SKM-1 treated with dmso at 0.1 percent for 144 hours (cell line): ENCODE measurements around the gene THUMPD1.
"Not testable (repeated sequence)": the region's sequence is repeated elsewhere in the genome, so short reads cannot be mapped to it uniquely, and the experiment has no call there.

ENCODE experiments used
- DNase-seq: peaks from one replicate; lab custom pipeline; 2025; ENCODE audit not compliant: unreplicated experiment; lab: John Stamatoyannopoulos, UW

The THUMPD1 gene

GRCh38 chr16:20749474-20749873 is 7.9 kb upstream of the THUMPD1 start:
- DNase-seq = no peak

GRCh38 chr16:20747030-20747816 is 5.6 kb upstream of the THUMPD1 start:
- peak; percentile 19 for DNase-seq

GRCh38 chr16:20746461-20746860 is 4.8 kb upstream of the THUMPD1 start:
- DNase-seq = no peak

GRCh38 chr16:20744922-20745440 is 3.4 kb upstream of the THUMPD1 start:
- peak; percentile 50 for DNase-seq

GRCh38 chr16:20743591-20743990 is 2.0 kb upstream of the THUMPD1 start:
- no peak for DNase-seq

GRCh38 chr16:20740901-20741521 is 607 bp downstream of the THUMPD1 start:
- DNase-seq = peak; percentile 75

- no peak for DNase-seq
Observed at GRCh38 chr16:20740007-20740883, 1.4 kb downstream of the THUMPD1 start.

GRCh38 chr16:20735490-20735889 is 6.1 kb downstream of the THUMPD1 start:
- no peak for DNase-seq

GRCh38 chr16:20734782-20735181 is 6.8 kb downstream of the THUMPD1 start:
- DNase-seq = no peak

- no peak for DNase-seq
Observed at GRCh38 chr16:20734056-20734455, 7.6 kb downstream of the THUMPD1 start.

- DNase-seq = no peak
Observed at GRCh38 chr16:20729141-20729540, 12.5 kb downstream of the THUMPD1 start.

GRCh38 chr16:20727181-20727580 is 14.4 kb downstream of the THUMPD1 start:
- no peak for DNase-seq

- no peak for DNase-seq
Observed at GRCh38 chr16:20726661-20727060, 15.0 kb downstream of the THUMPD1 start.

- no peak for DNase-seq
Observed at GRCh38 chr16:20720251-20720650, 21.4 kb downstream of the THUMPD1 start.

- not testable (repeated sequence) for DNase-seq
Observed at GRCh38 chr16:20717718-20718117, 23.9 kb downstream of the THUMPD1 start.

GRCh38 chr16:20711277-20711911 is 30.2 kb downstream of the THUMPD1 start:
- DNase-seq = no peak

GRCh38 chr16:20708129-20708528 is 33.5 kb downstream of the THUMPD1 start:
- not testable (repeated sequence) for DNase-seq

- no peak for DNase-seq
Observed at GRCh38 chr16:20707461-20707860, 34.2 kb downstream of the THUMPD1 start.

- not testable (repeated sequence) for DNase-seq
Observed at GRCh38 chr16:20705972-20706371, 35.6 kb downstream of the THUMPD1 start.

GRCh38 chr16:20704281-20704680 is 37.3 kb downstream of the THUMPD1 start:
- no peak for DNase-seq

- DNase-seq = not testable (repeated sequence)
Observed at GRCh38 chr16:20701692-20702091, 39.9 kb downstream of the THUMPD1 start.
